ENCODE measurements around the gene INPP5A. TPM values are rescaled to one million over a fixed set of nuclear protein-coding genes. Genes with fewer than 3 reads are reported as not detected.

INPP5A gene
- total RNA-seq, 6 donors from 2014 or later, result 28.6 to 81.7 (median 44.8) TPM

DNA sequence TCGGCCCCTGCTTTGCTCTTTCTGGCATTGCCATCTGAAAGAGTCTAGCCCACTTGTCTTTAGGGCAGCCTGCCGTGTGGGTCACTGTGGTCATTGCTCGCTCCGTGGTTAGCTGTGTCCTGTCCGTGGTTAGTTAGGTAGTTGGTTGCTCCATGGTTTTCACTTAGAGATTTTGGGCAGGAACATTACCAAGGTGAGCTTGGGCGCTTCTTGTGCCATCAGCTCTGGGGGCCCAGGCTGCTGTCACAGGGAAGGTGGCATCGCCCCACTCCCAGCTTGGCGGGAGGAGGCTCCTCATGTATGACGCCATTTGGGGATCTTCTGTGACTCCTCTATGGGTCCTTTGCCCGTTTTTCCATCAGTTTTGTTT lies 53.1 kb downstream of the INPP5A start:
- no peaks in the 10 kb centered on the region for H3K9me3 ChIP-seq
- ATAC-seq (ENCODE audit: low FRiP score in 2 of 2), result no peak
- no peaks in the 10 kb centered on the region for H3K27me3 ChIP-seq
- H3K36me3 ChIP-seq, result no peaks in the 10 kb centered on the region
- H3K4me3 ChIP-seq, result no peak overlapping the region
- TF ChIP-seq POLR2A (IDR thresholded peaks at IDR 0.05) (no peak), EP300 (IDR thresholded peaks at IDR 0.05) (no peak), POLR2AphosphoS5 (IDR thresholded peaks at IDR 0.05) (no peak)
- TF ChIP-seq, protein P1, sequence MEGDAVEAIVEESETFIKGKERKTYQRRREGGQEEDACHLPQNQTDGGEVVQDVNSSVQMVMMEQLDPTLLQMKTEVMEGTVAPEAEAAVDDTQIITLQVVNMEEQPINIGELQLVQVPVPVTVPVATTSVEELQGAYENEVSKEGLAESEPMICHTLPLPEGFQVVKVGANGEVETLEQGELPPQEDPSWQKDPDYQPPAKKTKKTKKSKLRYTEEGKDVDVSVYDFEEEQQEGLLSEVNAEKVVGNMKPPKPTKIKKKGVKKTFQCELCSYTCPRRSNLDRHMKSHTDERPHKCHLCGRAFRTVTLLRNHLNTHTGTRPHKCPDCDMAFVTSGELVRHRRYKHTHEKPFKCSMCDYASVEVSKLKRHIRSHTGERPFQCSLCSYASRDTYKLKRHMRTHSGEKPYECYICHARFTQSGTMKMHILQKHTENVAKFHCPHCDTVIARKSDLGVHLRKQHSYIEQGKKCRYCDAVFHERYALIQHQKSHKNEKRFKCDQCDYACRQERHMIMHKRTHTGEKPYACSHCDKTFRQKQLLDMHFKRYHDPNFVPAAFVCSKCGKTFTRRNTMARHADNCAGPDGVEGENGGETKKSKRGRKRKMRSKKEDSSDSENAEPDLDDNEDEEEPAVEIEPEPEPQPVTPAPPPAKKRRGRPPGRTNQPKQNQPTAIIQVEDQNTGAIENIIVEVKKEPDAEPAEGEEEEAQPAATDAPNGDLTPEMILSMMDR (IDR thresholded peaks at IDR 0.05), result no peak
- peak overlapping the region in 3 of 4 donors; percentile 21 to 79 (median 27) for H3K27ac ChIP-seq
- H3K4me1 ChIP-seq, result peaks cover 75 to 85% (median 81%) of the 10 kb centered on the region in 4 donors
- 84 to 86% methylated on average over 10 of the region's 10 CpGs for WGBS, 2 donors
- DNase-seq, result no peak

DNA sequence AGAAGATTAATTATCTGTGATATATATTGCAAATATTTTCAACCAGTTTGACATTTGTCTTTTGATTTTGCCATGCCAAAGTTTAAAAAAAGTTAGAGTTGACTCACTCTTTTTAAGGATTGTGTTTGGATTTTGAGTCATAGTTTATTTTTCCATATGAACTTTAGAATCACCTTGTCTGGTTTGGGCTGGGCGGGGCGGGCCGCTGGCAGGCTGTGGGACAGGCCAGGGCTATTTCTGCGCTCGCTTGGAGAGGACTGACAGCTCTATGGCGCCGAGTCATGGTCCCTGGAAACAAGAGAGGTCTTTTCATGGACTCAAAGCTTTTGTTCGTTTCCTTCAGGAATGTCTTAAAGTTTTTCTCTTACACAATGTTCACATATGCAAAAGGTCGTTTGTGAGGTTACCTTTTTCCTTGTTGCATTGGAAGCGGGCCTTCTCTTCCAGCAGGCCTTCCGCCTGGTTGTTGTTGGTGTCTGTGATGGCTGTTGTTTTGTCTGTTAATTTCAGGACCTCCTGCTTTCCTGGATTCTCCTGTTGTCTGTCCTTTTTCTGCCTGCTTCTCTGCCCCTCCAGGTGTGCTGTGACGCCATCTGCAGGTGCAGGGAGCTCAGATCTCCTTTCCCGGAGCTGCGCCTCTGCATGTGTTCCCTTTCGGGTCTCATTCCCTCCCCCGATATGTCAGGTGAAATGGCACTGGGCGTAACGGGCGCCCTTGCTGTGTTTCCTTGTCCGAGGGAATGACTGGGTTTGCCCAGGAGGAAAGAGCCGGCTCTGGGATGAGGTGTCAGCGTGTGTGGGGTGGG lies 53.8 kb downstream of the INPP5A start:
- 69 to 81% methylated on average over 22 of the region's 22 CpGs for WGBS, 2 donors
- H3K9me3 ChIP-seq, result no peaks in the 10 kb centered on the region
- peak overlapping the region in 3 of 4 donors; percentile 27 to 58 (median 39) for H3K27ac ChIP-seq
- no peak for DNase-seq
- H3K27me3 ChIP-seq, result no peaks in the 10 kb centered on the region
- H3K4me3 ChIP-seq, result no peak overlapping the region
- ATAC-seq (ENCODE audit: low FRiP score in 2 of 2), result no peak
- H3K36me3 ChIP-seq, result no peaks in the 10 kb centered on the region
- H3K4me1 ChIP-seq, result peaks cover 73 to 83% (median 77%) of the 10 kb centered on the region in 4 donors
- TF ChIP-seq POLR2AphosphoS5 (IDR thresholded peaks at IDR 0.05) (no peak), POLR2A (IDR thresholded peaks at IDR 0.05) (no peak), EP300 (IDR thresholded peaks at IDR 0.05) (no peak)
- TF ChIP-seq, protein P1 (IDR thresholded peaks at IDR 0.05), result no peak

DNA sequence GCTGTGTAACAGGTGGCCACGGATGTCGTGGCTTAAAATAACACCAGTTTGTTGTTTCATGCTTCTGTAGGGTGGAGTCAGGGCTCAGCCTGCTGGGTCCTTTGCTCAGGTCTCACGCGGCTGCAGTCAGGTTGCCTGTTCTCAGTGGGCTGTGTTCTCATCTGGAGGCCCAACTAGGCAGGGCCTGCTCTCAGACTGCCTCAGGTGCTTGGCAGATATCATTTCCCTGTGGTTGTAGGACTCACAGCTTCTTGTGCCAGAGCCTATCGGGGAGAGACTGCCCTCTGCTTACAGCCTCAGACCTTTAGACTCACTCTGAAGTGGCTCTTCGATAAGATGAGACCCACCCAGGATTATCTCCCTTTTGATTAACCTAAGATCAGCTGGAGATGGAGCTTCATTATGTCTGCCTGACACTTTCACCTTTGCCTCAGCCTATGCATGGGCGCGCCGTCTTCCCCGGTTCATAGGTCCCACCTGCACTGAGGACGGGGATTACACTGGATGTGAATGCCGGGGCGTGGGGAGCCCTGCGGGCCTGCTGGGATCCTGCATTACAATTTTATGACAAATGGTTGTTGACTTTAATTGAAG lies 55.3 kb downstream of the INPP5A start:
- no peak for DNase-seq
- Histone ChIP-seq H3K4me3 (no peak overlapping the region), H3K4me1 (peaks cover 59 to 76% (median 65%) of the 10 kb centered on the region in 4 donors), H3K9me3 (no peaks in the 10 kb centered on the region), H3K36me3 (no peaks in the 10 kb centered on the region), H3K27ac (peak overlapping the region in 2 of 4 donors; percentile 18 to 42), H3K27me3 (no peaks in the 10 kb centered on the region)
- TF ChIP-seq POLR2AphosphoS5 (IDR thresholded peaks at IDR 0.05), result no peak
- no peak for TF ChIP-seq POLR2A (IDR thresholded peaks at IDR 0.05)
- TF ChIP-seq, protein P1 (IDR thresholded peaks at IDR 0.05), result no peak
- TF ChIP-seq EP300 (IDR thresholded peaks at IDR 0.05), result no peak
- WGBS, 2 donors, result 94 to 95% methylated on average over 14 of the region's 14 CpGs
- no peak for ATAC-seq (ENCODE audit: low FRiP score in 2 of 2)

DNA sequence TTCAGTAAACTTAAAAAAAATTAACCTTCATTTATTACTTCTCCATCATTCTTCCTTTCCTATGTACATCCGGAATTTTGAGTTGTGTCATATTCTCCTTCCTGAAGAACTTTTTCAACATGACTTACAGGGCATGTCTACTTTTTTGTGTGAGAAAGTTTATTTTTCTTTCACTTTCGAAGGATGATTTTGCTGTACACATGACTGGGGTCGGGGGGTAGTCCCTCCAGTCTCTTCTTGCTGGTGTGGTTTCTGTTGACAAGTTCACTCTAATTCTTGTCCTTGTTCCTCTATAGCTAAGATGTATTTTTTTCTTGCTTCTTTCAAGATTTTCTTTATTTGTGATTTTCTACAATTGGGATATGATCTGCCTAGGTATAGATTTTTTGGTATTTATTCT lies 55.8 kb downstream of the INPP5A start:
- Histone ChIP-seq H3K36me3 (no peaks in the 10 kb centered on the region), H3K27ac (peak overlapping the region in 2 of 4 donors; percentile 18 to 32), H3K4me1 (peaks cover 54 to 71% (median 63%) of the 10 kb centered on the region in 4 donors), H3K9me3 (no peaks in the 10 kb centered on the region), H3K4me3 (no peak overlapping the region), H3K27me3 (no peaks in the 10 kb centered on the region)
- TF ChIP-seq POLR2AphosphoS5 (IDR thresholded peaks at IDR 0.05), result no peak
- TF ChIP-seq POLR2A (IDR thresholded peaks at IDR 0.05), result no peak
- TF ChIP-seq, protein P1 (IDR thresholded peaks at IDR 0.05), result no peak
- no peak for TF ChIP-seq EP300 (IDR thresholded peaks at IDR 0.05)
- DNase-seq (no peak), ATAC-seq (ENCODE audit: low FRiP score in 2 of 2) (no peak)
- 28 to 45% methylated on average over 3 of the region's 3 CpGs for WGBS, 2 donors

Data from upper lobe of left lung (tissue), 6 donors.